ENCODE results near the gene PTGS2.

GRCh38 chr1:186681801-186682200 lies 1.6 kb upstream of the PTGS2 start:
- no peak for TF ChIP-seq POLR2A (IDR thresholded peaks at IDR 0.05; ENCODE audit: low read length)
- no peak for TF ChIP-seq GATA1 (IDR thresholded peaks at IDR 0.05; ENCODE audit: low read depth, low read length)

Measured in erythroblast (primary cell).